Measurements from ENCODE around the gene C14orf93.
"Not testable (repeated sequence)": the region's sequence is repeated elsewhere in the genome, so short reads cannot be mapped to it uniquely, and the experiment has no call there.

The C14orf93 gene

GRCh38 chr14:22966783-22967269 is 43.1 kb downstream of the C14orf93 start:
- DNase-seq = no peak

GRCh38 chr14:22965916-22966782 is 43.8 kb downstream of the C14orf93 start:
- not testable (repeated sequence) for DNase-seq

- DNase-seq = no peak
Measured at GRCh38 chr14:22962061-22962676, 47.8 kb downstream of the C14orf93 start.

- DNase-seq = peak; percentile 63
Measured at GRCh38 chr14:22955702-22956569, 54.0 kb downstream of the C14orf93 start.

GRCh38 chr14:22952418-22952817 is 57.5 kb downstream of the C14orf93 start:
- DNase-seq = no peak

- DNase-seq = not testable (repeated sequence)
Measured at GRCh38 chr14:22951795-22952194, 58.1 kb downstream of the C14orf93 start.

- DNase-seq = no peak
Measured at GRCh38 chr14:22945642-22946041, 64.3 kb downstream of the C14orf93 start.

- no peak for DNase-seq
Measured at GRCh38 chr14:22939684-22940083, 70.3 kb downstream of the C14orf93 start.
